Measurements from ENCODE around the gene RNF144A.

The RNF144A gene

DNA sequence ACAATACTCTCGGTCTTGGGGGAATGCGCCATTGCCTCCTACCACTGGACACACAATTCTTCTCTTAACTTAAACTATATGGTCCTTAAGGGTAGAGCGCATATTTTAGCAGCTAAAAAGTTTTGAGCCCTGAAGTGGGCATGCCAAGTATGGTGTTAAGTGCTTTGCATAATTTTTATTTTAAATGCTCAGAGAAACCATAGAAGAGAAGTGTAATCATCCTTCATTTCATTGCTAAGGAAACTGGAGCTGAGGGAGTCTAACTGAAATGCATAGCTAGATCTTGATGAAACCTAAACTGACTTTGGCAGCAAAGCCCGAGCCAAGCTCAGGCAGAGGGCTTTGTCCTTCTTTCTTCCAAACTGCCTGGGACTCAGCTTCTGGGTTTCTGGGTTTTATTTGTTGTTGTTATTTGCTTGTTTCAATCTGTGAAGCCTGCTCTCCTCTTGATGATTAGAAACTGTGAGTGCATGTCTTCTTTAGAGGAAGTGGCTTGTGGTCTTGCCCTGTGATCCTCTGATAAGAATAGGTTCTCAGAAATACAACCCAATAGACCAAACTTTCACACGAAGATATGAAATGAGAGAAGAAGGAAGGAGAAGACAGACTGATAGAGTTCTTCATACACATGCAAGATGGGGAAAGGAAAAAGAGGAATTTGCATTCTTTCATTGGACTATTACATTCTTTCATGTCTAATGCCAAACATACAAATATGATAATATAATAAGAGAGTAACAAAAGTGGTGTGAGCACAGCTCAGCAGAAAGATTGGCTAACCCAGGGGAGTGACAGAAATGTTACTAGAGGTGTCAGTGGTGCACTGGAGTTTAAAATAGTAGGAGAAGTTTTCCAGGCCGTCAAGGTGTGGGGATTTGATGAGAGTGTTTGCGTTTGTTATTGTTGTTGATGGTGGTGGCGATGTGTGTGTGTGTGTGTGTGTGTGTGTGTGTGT is 7.5 kb upstream of the RNF144A start:
- no peak for DNase-seq

DNA sequence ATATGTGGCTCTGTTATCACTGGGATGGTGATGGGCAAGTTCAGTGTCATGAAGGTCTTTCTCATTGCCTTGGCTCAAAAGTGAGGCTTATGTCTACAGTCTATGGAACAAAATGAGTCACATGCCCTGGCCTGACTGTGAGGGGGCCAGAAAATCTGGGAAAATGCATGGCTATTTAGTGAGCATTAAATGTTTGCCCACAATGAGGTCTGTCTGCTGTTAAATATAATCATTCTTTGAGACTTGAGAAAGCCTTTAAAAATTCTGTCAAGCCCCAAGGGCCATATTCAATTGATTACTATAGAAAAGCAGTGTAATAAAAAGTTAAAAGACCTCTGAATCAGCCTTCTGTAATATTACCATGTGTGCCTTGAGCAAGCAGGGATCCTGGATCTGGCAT is 5.5 kb upstream of the RNF144A start:
- no peak for DNase-seq

DNA sequence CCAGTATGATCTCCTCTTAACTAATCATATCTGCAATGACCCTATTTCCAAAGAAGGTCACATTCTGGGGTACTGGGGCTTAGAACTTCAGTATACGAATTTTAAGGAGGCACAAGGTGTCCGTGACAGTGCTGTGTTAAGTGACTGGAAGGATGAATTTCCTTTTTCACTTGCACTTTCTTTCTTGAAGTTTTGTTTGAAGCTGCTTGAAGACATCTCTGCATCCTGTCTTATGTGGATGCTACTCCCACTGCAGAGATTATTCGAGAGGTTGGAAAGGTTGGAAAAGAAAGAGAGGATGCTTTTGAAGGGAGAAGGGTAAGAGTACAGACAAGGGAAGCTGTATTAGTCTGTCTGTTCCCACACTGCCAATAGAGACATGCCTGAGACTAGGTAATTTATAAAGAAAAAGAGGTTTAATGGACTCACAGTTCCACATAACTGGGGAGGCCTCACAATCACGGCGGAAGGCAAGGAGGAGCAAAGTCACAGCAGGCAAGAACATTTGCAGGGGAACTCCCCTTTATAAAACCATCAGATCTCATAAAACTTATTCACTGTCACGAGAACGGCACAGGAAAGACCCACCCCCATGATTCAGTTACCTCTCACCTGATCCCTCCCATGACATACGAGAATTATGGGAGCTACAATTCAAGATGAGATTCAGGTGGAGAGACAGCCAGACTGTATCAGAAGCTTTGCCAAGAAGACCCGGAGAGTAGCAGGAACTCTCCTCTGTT is 3.6 kb upstream of the RNF144A start:
- no peak for DNase-seq

DNA sequence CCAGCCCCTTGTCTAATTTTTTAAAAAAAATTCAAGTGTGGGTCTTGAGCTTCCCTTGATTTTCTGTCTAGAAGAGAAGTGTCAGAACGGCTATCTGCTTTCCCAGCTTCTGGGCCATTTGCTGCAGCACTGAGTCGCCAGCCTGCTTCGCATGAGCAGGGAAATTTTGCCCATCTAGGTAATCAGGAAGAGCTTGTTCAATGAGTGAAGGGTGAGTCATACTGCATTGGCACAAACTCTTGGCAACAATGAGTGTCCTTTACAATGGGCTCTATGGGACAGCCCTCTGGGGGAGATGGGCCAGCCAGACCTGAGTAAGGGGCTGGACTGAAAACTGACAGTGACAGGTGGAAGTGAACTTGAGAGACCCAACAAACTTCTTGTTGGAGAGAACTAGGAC is 2.4 kb upstream of the RNF144A start:
- no peak for DNase-seq

DNA sequence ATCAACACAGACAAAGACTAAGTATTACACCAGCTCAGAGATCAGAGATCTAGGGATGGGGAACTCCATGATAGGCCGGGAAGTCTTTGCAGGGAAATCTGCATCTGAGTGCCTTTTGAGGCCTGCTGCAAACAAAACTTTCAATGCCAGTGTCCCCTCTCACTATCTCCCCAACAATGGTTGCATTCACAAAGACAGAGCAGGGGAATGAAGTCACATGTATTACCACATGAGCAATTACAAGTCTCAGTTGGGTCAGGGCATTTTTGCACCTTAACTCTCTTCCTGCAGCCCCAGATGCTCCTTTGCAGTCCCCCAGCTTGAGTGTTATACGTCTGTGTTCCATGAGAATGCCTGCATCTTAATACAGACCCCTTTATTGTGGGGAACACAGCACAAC is 1.8 kb upstream of the RNF144A start:
- DNase-seq, result peak; percentile 37

DNA sequence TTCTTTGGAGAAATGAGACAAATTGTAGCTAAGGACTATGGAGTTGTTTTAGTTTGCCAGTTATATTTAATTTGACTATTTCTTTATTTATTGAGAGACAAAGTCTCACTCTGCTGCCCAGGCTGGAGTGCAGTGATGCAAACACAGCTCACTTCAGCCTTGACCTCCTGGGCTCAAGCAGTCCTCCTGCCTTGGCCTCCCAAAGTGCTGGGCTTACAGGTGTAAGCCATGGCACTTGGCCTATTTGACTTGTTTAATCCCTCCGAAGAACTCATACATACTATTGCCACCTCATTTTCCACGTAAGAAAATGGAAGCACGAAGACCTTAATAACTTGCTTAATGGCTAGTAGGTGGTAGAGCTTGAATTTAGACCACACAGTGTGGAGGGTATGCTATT is 988 bp upstream of the RNF144A start:
- DNase-seq, result no peak

DNA sequence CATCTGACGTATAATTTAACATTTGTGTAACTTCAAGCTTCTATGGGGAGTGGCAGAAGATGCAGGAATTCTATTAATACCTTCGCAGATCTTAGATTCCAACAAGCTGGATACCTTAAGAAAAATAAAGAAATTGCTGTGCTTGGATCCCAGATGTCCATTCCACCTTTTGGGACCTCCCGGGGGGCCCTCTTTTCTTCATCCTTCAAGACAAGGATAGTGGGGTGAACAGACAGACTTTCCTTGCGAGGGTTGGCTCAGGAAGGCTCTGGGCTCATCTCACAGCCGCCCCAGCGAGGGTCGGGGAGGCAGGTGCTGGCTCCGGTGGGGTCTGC is 509 bp upstream of the RNF144A start:
- no peak for DNase-seq

DNA sequence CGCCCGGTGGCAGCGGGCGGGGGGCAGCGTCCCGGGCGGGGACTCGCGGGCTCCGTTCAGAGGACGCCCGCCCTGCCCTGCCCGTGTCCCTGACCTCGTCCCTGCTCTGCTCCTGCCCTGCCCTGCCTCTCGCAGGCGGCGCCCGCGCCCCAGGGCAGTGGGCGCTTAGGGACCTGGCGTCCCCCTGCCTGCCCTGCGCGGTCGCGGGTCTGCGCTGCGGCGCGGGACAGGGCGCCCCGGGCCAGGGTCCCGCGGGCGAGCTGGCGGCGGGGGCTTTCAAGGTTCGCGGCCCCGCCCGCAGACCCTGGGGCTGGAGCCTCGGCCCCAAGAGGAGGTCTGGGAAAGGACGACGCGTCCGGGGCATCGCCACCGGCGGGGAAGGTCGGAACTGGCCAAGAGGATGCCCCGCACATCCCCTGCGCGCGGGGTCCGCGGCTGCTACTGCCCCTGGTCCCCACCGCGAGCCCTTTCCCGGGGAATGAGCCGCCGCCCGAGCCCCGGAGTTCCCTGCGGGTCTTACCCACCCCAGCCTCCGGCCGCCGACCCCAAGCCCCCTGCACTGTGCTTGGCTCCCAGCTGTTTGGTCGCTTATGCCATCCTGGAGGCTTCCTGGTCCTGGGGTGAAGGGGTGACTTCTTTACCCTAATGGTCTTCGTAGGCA is 679 bp downstream of the RNF144A start:
- DNase-seq, result no peak

DNA sequence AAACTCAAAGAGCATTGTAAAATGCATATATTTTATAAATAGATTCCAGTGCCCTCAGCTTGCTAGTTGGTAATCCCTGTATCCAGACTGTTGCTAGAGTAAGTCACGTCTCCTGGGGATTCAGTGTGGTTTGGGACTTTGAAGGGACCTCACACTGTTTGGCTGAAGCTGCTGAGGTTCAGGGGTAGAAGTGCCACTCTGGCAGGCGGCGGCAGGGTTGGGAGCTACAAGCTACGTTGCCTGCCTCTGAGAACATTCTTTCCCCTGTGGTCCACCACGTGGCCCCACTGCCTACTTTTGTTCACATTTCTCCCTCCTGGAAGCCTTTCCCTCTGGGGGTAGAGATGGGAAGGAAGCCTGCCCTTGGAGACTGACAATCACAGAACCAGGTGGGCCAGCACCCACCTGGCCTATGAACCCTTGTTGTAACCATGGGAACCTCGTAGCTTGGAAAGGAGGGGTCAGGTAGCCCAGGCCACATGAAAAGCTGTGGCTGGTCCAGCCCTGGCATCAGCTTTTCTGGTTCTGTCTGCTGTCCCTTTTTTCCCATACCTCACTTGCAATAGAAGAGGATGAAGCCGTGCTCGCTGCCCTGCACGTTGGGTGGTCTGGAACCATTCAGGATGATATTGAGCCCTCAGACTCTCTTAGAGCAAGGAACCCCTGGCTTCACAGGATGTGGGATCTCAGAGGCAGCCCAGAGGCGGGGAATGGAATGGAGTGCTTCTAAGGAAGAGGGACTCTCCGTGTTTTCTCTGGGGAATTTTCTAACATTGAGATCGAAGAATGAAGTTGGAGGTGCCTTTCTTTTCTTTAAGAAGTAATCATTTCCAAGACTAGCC is 2.9 kb downstream of the RNF144A start:
- DNase-seq, result peak; percentile 27

DNA sequence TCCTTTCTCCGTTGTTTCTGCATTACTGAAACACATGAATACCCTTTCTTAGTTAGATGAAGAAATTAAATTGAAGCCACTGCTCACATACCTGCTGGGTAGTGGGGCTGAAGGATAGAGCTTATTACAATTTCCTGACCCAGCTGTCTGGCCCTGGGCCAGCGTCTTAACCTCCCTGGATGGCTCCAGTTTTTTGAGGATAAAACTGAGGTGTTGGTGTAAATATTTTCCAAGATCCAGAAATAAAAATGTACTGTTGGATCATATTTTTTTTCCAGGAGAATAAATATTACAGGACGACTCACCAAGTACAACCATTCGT is 3.5 kb downstream of the RNF144A start:
- no peak for DNase-seq

DNA sequence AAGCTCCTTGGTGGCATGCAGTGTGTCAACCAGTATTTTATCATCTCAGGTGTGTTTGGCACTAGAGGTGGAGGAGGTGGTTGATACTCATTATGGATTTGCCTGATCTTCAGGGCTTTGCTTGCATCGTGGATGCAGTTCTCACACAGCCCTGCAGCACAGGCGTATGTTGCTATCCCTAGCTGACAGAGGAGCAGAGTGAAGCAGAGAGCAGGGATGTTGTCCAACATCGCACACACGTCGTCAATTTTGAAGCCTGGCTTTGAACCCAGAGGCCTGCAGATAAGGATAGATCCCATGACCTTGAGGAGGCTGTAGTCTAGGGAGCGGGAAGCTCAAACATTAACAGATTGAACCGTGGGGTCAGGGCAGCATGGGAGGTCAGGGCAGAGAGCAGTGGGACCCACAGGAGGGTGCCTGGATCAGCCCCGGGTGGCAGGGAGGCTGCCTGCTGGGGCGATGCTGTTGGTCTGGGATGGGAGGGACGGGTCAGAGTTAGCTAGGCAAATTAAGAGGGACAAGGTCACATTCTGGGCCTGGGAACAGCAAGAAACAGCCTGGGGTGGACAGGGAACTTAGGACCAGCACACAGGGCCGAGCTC is 4.2 kb downstream of the RNF144A start:
- no peak for DNase-seq

DNA sequence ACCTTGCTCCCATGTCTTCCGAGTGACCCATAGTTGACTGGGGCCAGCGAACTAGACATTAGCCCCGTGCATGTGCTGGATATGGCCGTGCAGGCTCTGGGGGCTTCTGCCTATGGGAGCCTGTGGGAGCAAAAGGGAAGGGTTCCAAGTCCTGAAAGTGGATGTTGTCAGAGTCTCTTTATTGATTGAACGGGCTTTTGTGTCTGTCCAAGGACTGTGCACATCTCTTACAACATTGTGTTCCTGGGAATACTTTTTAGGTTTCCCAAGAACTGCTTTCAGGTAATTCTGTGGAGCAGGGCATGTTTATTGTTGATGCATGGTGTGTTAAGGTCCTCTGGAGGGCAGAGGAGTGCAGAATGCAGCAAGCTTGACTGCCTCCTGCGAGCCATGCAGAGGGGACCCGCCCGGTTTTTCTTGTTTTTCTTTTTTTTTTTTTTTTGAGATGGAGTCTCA is 5.0 kb downstream of the RNF144A start:
- no peak for DNase-seq

DNA sequence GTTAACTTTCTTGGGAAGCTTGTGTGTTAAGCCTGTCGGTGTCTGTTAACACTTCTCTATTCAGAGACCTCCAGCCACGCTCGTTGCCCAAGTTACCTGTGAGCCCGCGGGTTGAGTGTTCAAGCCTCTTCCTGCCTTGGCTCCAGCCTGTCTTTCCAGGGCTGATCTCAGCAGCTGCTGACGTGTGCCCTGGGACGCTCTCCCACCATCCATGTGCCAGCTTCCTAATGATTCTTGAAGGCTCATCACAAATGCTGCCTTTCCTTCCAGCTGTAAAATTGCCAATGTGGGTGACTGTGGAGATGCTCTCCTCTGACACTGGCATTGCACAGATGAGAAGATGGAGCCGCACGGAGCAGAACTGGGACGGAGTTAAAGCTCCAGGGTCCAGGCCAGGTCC is 6.1 kb downstream of the RNF144A start:
- no peak for DNase-seq

DNA sequence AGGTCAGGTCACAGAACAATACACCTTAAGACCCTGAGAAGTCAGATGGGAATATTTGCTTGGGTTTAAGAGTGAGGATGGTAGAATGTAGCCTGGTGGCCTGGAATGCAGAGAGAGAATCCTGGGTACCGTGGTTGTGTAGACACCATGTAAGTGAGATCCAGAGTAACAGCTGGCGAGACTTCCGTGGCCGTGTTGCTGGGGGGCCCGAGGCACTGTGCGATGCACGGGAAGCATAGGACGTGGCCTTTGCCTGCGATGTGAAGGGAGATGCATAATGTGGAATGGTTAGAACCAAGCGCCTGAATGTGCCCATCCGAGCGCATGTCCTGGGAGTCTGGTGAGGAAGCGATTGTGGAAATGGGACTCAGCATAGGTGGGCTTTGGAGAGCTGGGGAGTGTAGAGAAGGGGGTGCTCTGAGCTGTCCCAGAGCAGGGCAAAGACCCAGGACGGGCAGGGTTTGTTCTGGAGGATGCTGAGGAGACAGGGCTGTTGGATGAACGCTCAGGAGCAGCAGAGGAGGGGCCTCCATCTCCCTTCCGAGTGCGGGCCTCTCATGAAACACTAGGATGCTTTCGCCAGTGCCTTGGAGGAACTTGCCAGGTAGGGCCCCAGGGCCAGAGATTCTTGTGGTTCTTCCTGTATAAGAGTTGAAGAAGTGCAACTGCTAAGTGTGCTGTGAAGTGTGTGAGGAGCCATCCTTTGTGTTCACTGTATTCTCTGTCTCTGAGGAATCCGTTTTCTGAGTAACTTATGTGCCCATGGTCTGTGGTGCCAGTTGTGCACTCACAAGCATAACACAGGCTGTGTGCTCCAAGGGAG is 7.1 kb downstream of the RNF144A start:
- no peak for DNase-seq

DNA sequence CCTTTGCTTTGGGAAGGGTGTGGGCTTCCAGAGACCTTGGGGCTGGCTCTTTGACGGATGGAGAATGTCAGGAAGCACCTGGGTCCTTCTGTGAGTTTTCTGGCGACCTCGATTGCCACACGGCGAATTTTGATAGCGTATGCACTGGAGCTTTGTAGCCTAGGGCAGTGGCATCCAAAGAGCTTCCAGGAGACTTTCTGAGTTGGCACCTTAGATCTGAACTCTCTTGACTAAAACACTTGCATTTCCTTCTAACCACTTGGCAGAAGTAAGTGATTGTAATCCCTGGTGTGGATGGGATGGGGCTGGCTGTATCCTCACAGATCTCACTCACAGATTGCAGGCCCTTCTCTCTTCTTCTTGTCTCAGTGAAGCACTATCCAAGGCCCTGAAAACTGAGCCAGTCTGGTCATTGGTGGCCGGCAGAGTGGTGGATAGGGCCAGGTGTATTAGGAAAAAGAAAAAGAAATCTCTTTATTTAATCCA is 7.8 kb downstream of the RNF144A start:
- DNase-seq, result no peak

DNA sequence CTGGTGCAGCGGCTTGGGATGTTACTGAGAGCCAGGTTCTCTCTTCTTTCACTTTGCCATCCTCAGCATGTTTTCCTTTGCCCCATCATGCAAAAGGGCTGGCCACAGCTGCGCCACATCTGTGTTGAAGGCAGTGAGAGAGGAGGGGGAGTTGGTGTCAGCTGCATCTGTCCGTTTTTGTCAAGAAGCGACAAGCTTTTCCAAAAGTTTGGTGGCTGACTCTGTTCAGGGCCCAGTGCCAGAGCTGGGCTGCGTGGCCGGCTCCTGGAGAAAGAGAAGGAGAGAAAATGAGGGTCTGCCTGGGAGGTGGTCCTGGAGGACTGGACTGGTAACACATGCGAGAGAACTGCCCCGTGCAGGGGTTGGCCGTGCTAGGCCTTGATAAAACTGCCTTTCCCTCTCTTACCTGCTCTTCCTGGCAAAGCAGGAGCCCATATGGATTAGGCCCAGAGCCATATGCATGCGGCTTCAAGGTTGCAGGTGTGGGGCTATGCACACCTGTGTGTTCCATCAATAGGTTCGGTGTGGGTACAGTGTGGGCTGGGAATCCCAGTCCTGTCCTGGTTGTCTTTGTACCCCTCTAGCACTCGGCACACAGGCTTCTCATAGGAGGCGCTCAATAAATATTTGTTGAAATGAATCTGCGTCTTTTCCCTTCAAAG is 9.0 kb downstream of the RNF144A start:
- DNase-seq, result peak; percentile 13

DNA sequence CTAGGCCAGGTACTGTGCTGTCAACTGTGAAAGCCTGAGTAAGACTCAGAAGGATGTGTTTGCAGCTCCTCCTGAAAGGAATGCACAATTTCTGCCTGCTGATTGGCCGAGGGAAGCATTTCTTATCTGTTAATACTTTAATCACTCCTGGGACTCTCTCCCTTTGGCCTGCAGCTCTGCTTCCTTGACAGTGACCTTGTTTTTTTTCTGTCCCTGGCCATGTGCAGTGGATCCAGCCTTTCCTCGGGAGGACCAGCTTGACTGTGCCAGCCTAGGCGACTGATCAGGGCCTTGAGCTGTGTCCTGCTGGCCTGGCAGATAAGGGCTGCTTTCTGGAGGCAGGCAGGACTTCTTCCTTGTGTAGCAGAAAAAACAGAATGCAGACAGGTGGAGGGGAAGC is 10.0 kb downstream of the RNF144A start:
- no peak for DNase-seq

DNA sequence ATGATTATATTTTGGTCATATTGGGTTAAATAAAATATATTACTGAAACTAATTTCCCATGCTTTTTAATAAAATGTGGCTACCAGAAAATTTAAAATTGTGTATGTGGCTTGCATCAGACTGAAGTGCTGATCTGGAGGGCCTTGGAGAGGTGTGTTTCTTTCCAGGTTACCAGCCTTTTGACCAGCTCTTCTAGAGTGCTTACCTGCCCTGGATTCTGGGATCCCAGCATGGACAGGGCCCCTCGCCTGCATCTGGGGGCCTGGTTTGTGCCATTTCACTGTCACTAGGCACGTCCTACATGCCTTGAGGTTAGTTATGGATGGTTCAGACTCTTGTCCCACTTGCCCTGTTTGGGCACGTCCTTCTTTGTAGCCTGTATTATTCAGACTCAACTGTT is 10.5 kb downstream of the RNF144A start:
- no peak for DNase-seq

DNA sequence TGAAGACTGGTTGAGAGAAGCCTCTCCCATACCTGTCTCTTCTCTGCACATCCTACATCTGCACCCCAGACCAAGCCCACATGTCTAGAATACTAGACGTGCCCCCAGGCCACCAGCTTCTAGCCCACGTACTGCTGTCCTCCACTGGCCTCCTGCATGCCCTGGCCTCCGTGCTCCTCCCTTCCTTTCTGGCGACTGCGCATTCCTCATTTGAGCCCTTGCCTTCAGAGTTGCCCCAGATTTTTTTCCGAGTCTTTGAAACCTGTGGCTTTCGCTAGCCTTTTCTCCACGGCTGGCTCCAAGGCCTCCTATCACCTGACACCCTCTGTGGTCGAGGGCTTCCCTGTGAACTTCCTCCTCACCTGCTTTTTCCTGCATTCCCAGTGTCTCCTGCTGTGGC is 11.2 kb downstream of the RNF144A start:
- no peak for DNase-seq

DNA sequence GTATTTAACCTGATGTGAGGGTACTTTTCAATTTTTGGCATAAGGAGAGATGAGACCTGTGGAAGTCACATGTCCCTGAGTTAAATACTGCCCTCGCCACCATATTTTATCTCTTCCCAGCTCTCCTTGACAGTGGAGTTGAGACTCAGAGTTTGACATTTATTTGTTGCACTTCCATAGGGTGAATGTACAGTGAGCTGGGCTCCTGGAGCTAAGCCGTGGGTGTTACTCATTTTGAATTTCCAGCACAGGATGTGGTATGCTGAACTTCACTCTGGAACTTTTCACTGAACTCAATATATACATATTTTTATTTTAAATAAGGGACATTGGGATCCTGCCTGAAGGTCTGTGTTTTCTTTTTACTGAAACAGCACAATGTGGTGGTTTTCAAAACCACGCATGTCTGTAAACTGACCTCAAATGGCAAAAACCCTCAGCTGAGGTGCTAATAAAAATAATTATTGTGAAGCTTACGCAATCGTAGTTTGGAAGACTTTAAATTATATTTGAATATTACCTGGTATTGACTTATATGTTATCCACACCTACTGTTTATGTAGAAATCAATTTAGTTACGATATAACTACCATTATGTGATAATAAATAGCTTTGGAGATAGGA is 12.1 kb downstream of the RNF144A start:
- DNase-seq, result no peak

Data from midbrain (tissue), 1 donor.